ENCODE results near the gene ANKRD36C. TPM values are rescaled to one million over a fixed set of nuclear protein-coding genes. Genes with fewer than 3 reads are reported as not detected.
"Not testable (repeated sequence)": the region's sequence is repeated elsewhere in the genome, so short reads cannot be mapped to it uniquely, and the experiment has no call there.

The ANKRD36C gene
- total and polyA plus RNA-seq, 9 of the 15 experiments (the other 6 are each of a cell fraction or from before 2014, with no cell fraction given) = 4.4 to 51.6 (median 11.9) TPM

- CTCF ChIA-PET (ENCODE audit: low intra/inter-chr PET ratio); H2AFZ ChIP-seq (ENCODE audit: low read depth, low read length); POLR2A ChIA-PET; H3K4me2 ChIP-seq (ENCODE audit: insufficient read depth, low read length); H3K79me2 ChIP-seq (ENCODE audit: control insufficient read depth, insufficient read depth, low read length); H3K4me1 ChIP-seq (replicated peaks in 1 of 2; ENCODE audit: control insufficient read depth in 2 of 2, insufficient read depth in 2 of 2, low read length in 2 of 2); H3K36me3 ChIP-seq (ENCODE audit: control insufficient read depth, insufficient read depth, low read length); H3K9ac ChIP-seq (ENCODE audit: insufficient read depth in 1 of 2, low read depth in 2 of 2, low read length in 2 of 2); H3K4me3 ChIP-seq; H4K20me1 ChIP-seq (replicated peaks; ENCODE audit: control insufficient read depth, insufficient read depth, low read length); H3K9me3 ChIP-seq (replicated peaks; ENCODE audit: control insufficient read depth, insufficient read depth, low read depth, low read length); BruUV-seq (replicated peaks); H3K27me3 ChIP-seq (ENCODE audit: control insufficient read depth in 2 of 2, insufficient read depth in 2 of 2, low read length in 2 of 2); H3K27ac ChIP-seq (ENCODE audit: extremely low read depth, low read depth, low read length); DNase-seq (ENCODE audit: extremely low read depth in 1 of 4, low spot score in 3 of 4); H3K9me1 ChIP-seq (ENCODE audit: control insufficient read depth, insufficient read depth, low read length); intact Hi-C loops (cut with micrococcal nuclease): not testable (repeated sequence)
- in situ Hi-C loops (cut with MboI) = loop anchor here (25.0 kb wide), 3 partner anchors 224 to 724 kb away; partner anchors contain the start of gene NEURL3
- FAIRE-seq (peak; percentile 65), ATAC-seq (peak; percentile 54)
- WGBS (ENCODE audit: insufficient coverage, low coverage, missing lambda C conversion rate) = no CpG with 5 or more reads among the region's 13 CpGs
Measured at GRCh38 chr2:95788642-95789041, 203.0 kb downstream of the ANKRD36C start.

Small RNAs within 50 kb of the gene (small RNA-seq; reads per million reads assigned to genes)
- not detected for gene RN7SL210P

Other genes starting within 250 kb of the ANKRD36C start
- gene GPAT2, start 43.1 kb upstream of the ANKRD36C start, total RNA-seq (2014; rRNA removed) = 0.14 and 0.33 TPM in 2 replicates
- not detected in 2 replicates for gene GPAT2, start 43.1 kb upstream of the ANKRD36C start, total RNA-seq (2014; rRNA removed; fragmentation: Illumina TruSeq; extraction: Trizol)
- gene GPAT2, start 43.1 kb upstream of the ANKRD36C start, total RNA-seq (2015; rRNA removed; fragmentation: Illumina TruSeq; extraction: Trizol) = 0.11 and 0.38 TPM in 2 replicates
- 0.33 and 0.94 TPM in 2 replicates for gene GPAT2, start 43.1 kb upstream of the ANKRD36C start, total RNA-seq (2021)
- not detected in 2 replicates for gene GPAT2, start 43.1 kb upstream of the ANKRD36C start, polyA plus RNA-seq (2011; rRNA removed)
- gene GPAT2, start 43.1 kb upstream of the ANKRD36C start, polyA plus RNA-seq (2014; fragmentation: Illumina TruSeq; extraction: Trizol) = 0.30 TPM in 2 replicates
- gene GPAT2, start 43.1 kb upstream of the ANKRD36C start, polyA plus RNA-seq (2014; fragmentation: Nextera tagmentation; extraction: Ambion mirVana) = under 1 TPM in 1 of 2 experiments, not detected in 1; 0.01 TPM
- 0.42 and 1.2 TPM in 2 replicates for gene GPAT2, start 43.1 kb upstream of the ANKRD36C start, polyA plus RNA-seq (2014; rRNA removed)
- not detected in 2 replicates for gene ADRA2B, start 124.7 kb upstream of the ANKRD36C start, total RNA-seq (2014; rRNA removed)
- not detected in 2 replicates for gene ADRA2B, start 124.7 kb upstream of the ANKRD36C start, total RNA-seq (2014; rRNA removed; fragmentation: Illumina TruSeq; extraction: Trizol)
- gene ADRA2B, start 124.7 kb upstream of the ANKRD36C start, total RNA-seq (2015; rRNA removed; fragmentation: Illumina TruSeq; extraction: Trizol) = not detected in 2 replicates
- not detected in 2 replicates for gene ADRA2B, start 124.7 kb upstream of the ANKRD36C start, total RNA-seq (2021)
- not detected in 2 replicates for gene ADRA2B, start 124.7 kb upstream of the ANKRD36C start, polyA plus RNA-seq (2011; rRNA removed)
- gene ADRA2B, start 124.7 kb upstream of the ANKRD36C start, polyA plus RNA-seq (2014; fragmentation: Illumina TruSeq; extraction: Trizol) = not detected in 2 replicates
- not detected for gene ADRA2B, start 124.7 kb upstream of the ANKRD36C start, polyA plus RNA-seq (2014; fragmentation: Nextera tagmentation; extraction: Ambion mirVana)
- gene ADRA2B, start 124.7 kb upstream of the ANKRD36C start, polyA plus RNA-seq (2014; rRNA removed) = not detected in 2 replicates
- gene ASTL, start 146.7 kb upstream of the ANKRD36C start, total RNA-seq (2014; rRNA removed) = not detected in 2 replicates
- not detected in 2 replicates for gene ASTL, start 146.7 kb upstream of the ANKRD36C start, total RNA-seq (2014; rRNA removed; fragmentation: Illumina TruSeq; extraction: Trizol)
- gene ASTL, start 146.7 kb upstream of the ANKRD36C start, total RNA-seq (2015; rRNA removed; fragmentation: Illumina TruSeq; extraction: Trizol) = not detected in 2 replicates
- gene ASTL, start 146.7 kb upstream of the ANKRD36C start, total RNA-seq (2021) = not detected in 2 replicates
- not detected in 2 replicates for gene ASTL, start 146.7 kb upstream of the ANKRD36C start, polyA plus RNA-seq (2011; rRNA removed)
- not detected in 2 replicates for gene ASTL, start 146.7 kb upstream of the ANKRD36C start, polyA plus RNA-seq (2014; fragmentation: Illumina TruSeq; extraction: Trizol)
- gene ASTL, start 146.7 kb upstream of the ANKRD36C start, polyA plus RNA-seq (2014; fragmentation: Nextera tagmentation; extraction: Ambion mirVana) = not detected
- gene ASTL, start 146.7 kb upstream of the ANKRD36C start, polyA plus RNA-seq (2014; rRNA removed) = not detected in 2 replicates
- not detected in 2 replicates for gene DUSP2, start 153.6 kb upstream of the ANKRD36C start, total RNA-seq (2014; rRNA removed)
- gene DUSP2, start 153.6 kb upstream of the ANKRD36C start, total RNA-seq (2014; rRNA removed; fragmentation: Illumina TruSeq; extraction: Trizol) = not detected in 2 replicates
- not detected in 2 replicates for gene DUSP2, start 153.6 kb upstream of the ANKRD36C start, total RNA-seq (2015; rRNA removed; fragmentation: Illumina TruSeq; extraction: Trizol)
- gene DUSP2, start 153.6 kb upstream of the ANKRD36C start, total RNA-seq (2021) = 0.18 and 0.42 TPM in 2 replicates
- 0.04 TPM in 1 of 2 replicates, not detected in the other for gene DUSP2, start 153.6 kb upstream of the ANKRD36C start, polyA plus RNA-seq (2011; rRNA removed)
- gene DUSP2, start 153.6 kb upstream of the ANKRD36C start, polyA plus RNA-seq (2014; fragmentation: Illumina TruSeq; extraction: Trizol) = not detected in 2 replicates
- not detected for gene DUSP2, start 153.6 kb upstream of the ANKRD36C start, polyA plus RNA-seq (2014; fragmentation: Nextera tagmentation; extraction: Ambion mirVana)
- gene DUSP2, start 153.6 kb upstream of the ANKRD36C start, polyA plus RNA-seq (2014; rRNA removed) = not detected in 2 replicates
- 147 and 306 TPM in 2 replicates for gene STARD7, start 217.0 kb upstream of the ANKRD36C start, total RNA-seq (2014; rRNA removed)
- 173 and 193 TPM in 2 replicates for gene STARD7, start 217.0 kb upstream of the ANKRD36C start, total RNA-seq (2014; rRNA removed; fragmentation: Illumina TruSeq; extraction: Trizol)
- 170 and 173 TPM in 2 replicates for gene STARD7, start 217.0 kb upstream of the ANKRD36C start, total RNA-seq (2015; rRNA removed; fragmentation: Illumina TruSeq; extraction: Trizol)
- 192 and 196 TPM in 2 replicates for gene STARD7, start 217.0 kb upstream of the ANKRD36C start, total RNA-seq (2021)
- 95.3 and 108 TPM in 2 replicates for gene STARD7, start 217.0 kb upstream of the ANKRD36C start, polyA plus RNA-seq (2011; rRNA removed)
- gene STARD7, start 217.0 kb upstream of the ANKRD36C start, polyA plus RNA-seq (2014; fragmentation: Illumina TruSeq; extraction: Trizol) = 136 and 145 TPM in 2 replicates
- gene STARD7, start 217.0 kb upstream of the ANKRD36C start, polyA plus RNA-seq (2014; fragmentation: Nextera tagmentation; extraction: Ambion mirVana) = 100 to 1,000 TPM in 1 of 2 experiments, 10 to 100 TPM in 1; 90.9 to 140 TPM
- 103 and 122 TPM in 2 replicates for gene STARD7, start 217.0 kb upstream of the ANKRD36C start, polyA plus RNA-seq (2014; rRNA removed)

Measured in K562 (cell line).